Stimulated activated naive CD8-positive, alpha-beta T cell treated with anti-CD3 and anti-CD28 coated beads, Interleukin-15, Interleukin-2, amounts not matched to agents 100 ng/mL and 50 ng/mL, for 24 hours (primary cell): Measurements from ENCODE around the gene ADD1.

ENCODE experiments used
- H3K27ac Mint-ChIP-seq: one replicate; pipeline ENCODE4 v1.8.0; 2021; ENCODE audit warnings: mild to moderate bottlenecking, mixed read lengths
- H3K27me3 Mint-ChIP-seq: one replicate; pipeline ENCODE4 v1.8.0; 2021; ENCODE audit warnings: mixed read lengths
- H3K36me3 Mint-ChIP-seq: one replicate; pipeline ENCODE4 v1.8.0; 2021; ENCODE audit warnings: low read depth, mixed read lengths
- H3K4me1 Mint-ChIP-seq: one replicate; pipeline ENCODE4 v1.8.0; 2021; ENCODE audit warnings: low read depth, mixed read lengths
- H3K4me3 Mint-ChIP-seq: one replicate; pipeline ENCODE4 v1.8.0; 2021; ENCODE audit warnings: mild to moderate bottlenecking, mixed read lengths
- H3K9me3 Mint-ChIP-seq: one replicate; pipeline ENCODE4 v1.8.0; 2021; ENCODE audit warnings: mixed read lengths

The ADD1 gene, protein sequence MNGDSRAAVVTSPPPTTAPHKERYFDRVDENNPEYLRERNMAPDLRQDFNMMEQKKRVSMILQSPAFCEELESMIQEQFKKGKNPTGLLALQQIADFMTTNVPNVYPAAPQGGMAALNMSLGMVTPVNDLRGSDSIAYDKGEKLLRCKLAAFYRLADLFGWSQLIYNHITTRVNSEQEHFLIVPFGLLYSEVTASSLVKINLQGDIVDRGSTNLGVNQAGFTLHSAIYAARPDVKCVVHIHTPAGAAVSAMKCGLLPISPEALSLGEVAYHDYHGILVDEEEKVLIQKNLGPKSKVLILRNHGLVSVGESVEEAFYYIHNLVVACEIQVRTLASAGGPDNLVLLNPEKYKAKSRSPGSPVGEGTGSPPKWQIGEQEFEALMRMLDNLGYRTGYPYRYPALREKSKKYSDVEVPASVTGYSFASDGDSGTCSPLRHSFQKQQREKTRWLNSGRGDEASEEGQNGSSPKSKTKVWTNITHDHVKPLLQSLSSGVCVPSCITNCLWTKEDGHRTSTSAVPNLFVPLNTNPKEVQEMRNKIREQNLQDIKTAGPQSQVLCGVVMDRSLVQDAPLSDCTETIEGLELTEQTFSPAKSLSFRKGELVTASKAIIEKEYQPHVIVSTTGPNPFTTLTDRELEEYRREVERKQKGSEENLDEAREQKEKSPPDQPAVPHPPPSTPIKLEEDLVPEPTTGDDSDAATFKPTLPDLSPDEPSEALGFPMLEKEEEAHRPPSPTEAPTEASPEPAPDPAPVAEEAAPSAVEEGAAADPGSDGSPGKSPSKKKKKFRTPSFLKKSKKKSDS

DNA sequence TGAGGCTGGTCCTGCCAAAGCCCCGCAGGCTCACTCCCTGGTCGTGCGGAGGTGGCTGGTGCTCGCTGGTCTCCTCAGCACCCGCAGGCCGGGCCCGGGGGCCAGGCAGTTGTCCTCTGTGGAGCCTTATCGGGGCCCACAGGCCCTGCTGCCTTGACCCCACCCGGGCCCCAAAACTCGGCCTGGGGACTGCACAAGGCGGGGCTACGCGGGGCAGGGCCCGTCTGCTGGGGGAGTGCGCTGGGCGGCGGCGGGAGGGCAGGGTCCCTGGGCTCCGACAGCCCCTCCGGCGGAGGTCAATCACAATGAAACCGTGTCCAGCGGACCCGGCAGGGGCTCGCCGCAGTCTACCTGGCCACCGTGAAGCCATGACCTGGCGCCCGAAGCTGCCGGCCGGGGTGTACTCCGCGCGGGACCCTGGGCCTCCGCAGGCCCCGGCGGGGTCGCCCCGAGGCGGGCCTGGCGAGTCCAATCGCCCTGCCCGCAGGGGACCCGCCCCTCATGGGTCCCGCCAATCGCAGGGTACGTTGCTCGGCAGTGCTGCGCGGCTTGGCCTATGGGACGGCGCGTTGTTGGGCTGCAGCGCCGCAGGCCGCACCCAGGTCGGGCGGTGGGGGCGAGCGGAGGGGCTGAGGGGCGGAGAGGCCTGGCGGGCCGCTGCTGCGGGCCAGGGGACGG, at the start of gene ADD1:
ADD1 (plus strand) TSS at position 582 of the 678 bp plus-strand sequence. CDS start 32,072 bp downstream, outside the sequence.
- Mint-ChIP-seq H3K4me1 (peaks cover 71% of the 10 kb centered on the region), H3K4me3 (peak within 1 kb of the TSS; percentile 97), H3K27ac (peak within 1 kb of the TSS; percentile 90)

GRCh38 chr4:2794486-2795299, 49.0 kb upstream of the ADD1 start:
- Mint-ChIP-seq H3K4me3 (peak overlapping the region; percentile 86), H3K27me3 (no peaks in the 10 kb centered on the region), H3K4me1 (peaks cover 48% of the 10 kb centered on the region), H3K9me3 (no peaks in the 10 kb centered on the region), H3K36me3 (no peaks in the 10 kb centered on the region), H3K27ac (peak overlapping the region; percentile 49)

More for the DNA sequence above, at the start of gene ADD1:
- H3K27me3 Mint-ChIP-seq, result no peaks in the 10 kb centered on the region
- H3K9me3 Mint-ChIP-seq, result peaks cover 4% of the 10 kb centered on the region
- H3K36me3 Mint-ChIP-seq, result peaks cover 17% of the 10 kb centered on the region

DNA sequence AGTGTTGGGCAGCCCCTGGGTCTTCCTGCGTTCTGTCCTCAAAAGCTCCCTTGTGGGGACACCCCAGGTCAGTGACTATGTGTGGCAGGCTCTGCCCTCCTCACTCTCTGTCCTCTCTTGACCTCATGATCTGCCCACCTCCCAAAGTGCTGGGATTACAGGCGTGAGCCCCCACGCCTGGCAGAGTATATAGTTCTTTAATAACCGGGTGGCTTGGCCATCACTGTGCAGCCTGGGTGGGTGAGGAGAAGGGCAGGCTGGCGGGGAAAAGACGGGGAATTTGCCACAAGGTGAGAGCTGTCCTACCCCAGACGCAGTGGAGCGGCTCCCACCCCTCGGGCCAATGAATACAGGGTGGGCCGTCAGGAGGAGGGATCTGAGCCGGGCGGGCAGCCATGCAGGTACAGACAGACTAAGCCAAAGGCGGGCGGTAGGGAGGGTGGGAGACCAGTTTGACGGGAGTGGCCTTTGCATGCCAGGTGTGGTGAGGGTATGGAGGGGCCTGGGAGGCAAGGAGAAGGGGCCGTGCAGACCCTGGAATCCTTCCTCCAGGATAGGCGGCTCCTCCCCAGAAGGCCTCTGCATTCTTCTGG, 48.2 kb upstream of the ADD1 start:
- H3K9me3 Mint-ChIP-seq, result no peaks in the 10 kb centered on the region
- no peak overlapping the region for H3K27ac Mint-ChIP-seq
- H3K36me3 Mint-ChIP-seq, result no peaks in the 10 kb centered on the region
- H3K27me3 Mint-ChIP-seq, result no peaks in the 10 kb centered on the region
- H3K4me1 Mint-ChIP-seq, result peaks cover 54% of the 10 kb centered on the region
- no peak overlapping the region for H3K4me3 Mint-ChIP-seq

DNA sequence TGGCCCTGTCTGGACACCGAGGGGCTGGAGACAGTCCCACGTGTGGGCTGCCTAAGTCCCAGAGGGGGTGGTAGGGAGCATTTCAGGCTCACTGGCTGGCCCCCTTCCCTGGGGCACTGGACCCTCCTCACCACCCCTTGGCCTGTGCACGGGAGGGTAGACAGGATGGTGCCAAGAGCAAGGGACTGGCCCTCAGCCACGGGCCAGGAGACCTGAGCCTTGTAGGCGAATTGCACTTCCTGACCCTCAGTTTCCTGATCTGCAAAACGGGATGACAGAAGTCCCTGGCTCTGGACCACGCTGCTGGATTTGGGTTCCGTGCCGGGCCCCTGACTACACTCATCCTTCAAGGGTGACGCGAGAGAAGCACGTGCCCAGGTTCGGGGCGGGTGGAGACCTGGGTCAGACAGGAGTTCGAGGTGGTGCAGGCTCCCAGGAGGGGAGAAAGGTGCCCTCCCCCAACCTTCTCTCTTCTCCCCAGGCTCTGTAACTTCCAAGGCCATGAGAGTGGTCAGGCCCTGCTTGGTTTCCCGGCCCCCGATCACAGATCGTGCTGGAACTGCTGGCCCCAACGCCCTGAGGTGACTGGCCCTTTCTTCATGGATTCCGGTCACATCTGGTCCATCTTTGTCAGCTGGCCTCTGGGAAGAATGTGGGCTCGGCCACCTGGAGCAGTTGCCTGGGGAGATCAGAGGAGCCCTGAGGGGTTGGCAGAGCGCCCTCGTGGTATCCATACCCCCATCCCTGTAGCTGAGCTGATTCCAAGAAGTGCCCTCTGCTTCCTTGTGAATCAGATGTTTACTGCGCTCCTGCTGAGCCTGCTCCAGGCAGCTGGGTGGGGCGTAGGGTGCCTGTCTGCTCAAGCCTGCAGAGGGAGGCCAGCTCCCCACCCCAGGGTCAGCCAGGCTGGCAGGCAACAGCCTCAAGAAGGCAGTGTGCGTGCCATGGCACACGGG, 47.5 kb upstream of the ADD1 start:
- Mint-ChIP-seq H3K4me3 (no peak overlapping the region), H3K27me3 (no peaks in the 10 kb centered on the region), H3K4me1 (peaks cover 62% of the 10 kb centered on the region), H3K36me3 (no peaks in the 10 kb centered on the region), H3K27ac (no peak overlapping the region), H3K9me3 (no peaks in the 10 kb centered on the region)

DNA sequence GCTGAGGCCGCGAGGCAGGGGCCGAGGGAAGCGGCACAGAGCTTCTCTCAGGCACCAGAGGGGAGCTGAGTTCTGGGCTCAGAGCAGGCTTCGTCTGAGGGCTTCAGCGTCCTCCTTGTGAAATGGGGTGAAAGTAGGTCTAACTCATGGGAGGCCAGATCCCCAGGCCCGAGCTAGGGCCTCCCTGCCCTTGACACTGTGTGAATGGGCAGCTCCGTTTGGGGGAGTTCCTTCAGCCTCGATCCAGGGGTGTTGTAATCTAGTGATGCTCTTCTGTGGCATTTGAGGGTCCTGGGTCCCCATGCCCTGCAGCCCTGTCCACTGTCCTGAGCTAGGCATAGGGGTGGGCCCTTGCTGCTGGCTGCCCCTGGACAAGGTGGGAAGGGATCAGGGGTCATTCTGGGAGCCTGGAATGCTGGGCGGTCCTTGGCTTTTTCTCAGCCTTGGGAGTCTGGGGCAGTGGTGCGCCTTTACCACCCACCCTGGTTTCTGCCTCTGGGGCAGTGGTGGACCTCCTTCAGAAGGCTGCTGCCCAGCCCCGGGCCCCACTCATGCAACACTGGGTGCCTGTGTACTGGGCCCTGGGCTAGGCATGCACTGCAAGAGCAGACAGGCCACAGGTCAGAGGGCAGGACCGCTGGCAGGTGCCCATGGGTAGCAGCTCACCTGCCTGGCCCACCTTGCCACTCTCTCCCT, 46.6 kb upstream of the ADD1 start:
- H3K27me3 Mint-ChIP-seq, result no peaks in the 10 kb centered on the region
- H3K36me3 Mint-ChIP-seq, result no peaks in the 10 kb centered on the region
- H3K9me3 Mint-ChIP-seq, result no peaks in the 10 kb centered on the region
- peaks cover 68% of the 10 kb centered on the region for H3K4me1 Mint-ChIP-seq
- H3K4me3 Mint-ChIP-seq, result no peak overlapping the region
- H3K27ac Mint-ChIP-seq, result no peak overlapping the region

GRCh38 chr4:2797545-2798305, 45.9 kb upstream of the ADD1 start:
- H3K27ac Mint-ChIP-seq, result peak overlapping the region; percentile 87
- H3K4me1 Mint-ChIP-seq, result peaks cover 68% of the 10 kb centered on the region
- H3K4me3 Mint-ChIP-seq, result peak overlapping the region; percentile 81
- no peaks in the 10 kb centered on the region for H3K9me3 Mint-ChIP-seq
- H3K27me3 Mint-ChIP-seq, result no peaks in the 10 kb centered on the region
- H3K36me3 Mint-ChIP-seq, result no peaks in the 10 kb centered on the region

DNA sequence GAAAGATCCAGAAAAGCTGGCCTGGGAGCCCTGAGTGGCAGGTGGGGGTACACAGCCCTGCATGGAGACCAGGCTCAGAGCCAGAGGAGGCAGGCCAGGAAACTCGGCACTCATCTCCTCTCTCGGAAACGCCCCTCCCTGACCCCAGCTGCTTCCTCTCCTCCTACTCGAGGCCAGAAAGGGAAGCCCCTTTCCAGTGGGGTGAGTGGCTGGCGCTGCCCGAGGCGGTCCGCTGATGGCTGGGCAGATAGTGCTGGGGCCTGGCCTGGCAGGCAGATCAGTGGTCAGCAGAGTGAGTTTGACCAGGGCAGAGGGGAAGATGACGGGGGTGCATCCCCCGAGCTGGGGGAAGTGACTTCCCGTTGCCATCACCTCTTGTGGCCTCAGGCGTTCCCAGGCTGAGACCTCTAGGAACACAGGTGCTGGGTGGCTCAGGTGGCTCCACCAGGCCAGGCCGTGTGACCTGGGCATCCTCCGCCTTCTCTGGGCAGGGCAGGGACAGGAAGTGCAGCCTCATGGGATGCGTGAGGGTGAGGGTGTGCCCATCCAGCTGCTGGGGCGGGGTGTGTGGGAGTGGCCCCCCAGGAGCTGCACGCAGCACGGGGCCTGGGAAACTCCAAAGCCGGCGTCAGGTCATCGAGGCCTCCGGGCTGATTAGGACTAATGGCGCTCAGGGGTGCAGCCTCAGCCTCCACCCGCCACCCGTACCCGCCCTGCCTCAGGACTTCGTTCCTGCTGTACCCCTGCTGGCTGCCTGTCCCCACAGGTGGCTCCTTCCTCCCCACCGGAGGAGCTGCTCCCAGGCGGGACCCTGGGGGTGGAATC, 45.0 kb upstream of the ADD1 start:
- Mint-ChIP-seq H3K9me3 (no peaks in the 10 kb centered on the region), H3K4me1 (peaks cover 65% of the 10 kb centered on the region), H3K27ac (peak overlapping the region; percentile 87), H3K36me3 (no peaks in the 10 kb centered on the region), H3K4me3 (peak overlapping the region; percentile 81), H3K27me3 (no peaks in the 10 kb centered on the region)

GRCh38 chr4:2799224-2799911, 44.3 kb upstream of the ADD1 start:
- no peaks in the 10 kb centered on the region for H3K9me3 Mint-ChIP-seq
- H3K4me1 Mint-ChIP-seq, result peaks cover 58% of the 10 kb centered on the region
- no peaks in the 10 kb centered on the region for H3K27me3 Mint-ChIP-seq
- no peaks in the 10 kb centered on the region for H3K36me3 Mint-ChIP-seq
- peak overlapping the region; percentile 81 for H3K4me3 Mint-ChIP-seq
- H3K27ac Mint-ChIP-seq, result peak overlapping the region; percentile 77

DNA sequence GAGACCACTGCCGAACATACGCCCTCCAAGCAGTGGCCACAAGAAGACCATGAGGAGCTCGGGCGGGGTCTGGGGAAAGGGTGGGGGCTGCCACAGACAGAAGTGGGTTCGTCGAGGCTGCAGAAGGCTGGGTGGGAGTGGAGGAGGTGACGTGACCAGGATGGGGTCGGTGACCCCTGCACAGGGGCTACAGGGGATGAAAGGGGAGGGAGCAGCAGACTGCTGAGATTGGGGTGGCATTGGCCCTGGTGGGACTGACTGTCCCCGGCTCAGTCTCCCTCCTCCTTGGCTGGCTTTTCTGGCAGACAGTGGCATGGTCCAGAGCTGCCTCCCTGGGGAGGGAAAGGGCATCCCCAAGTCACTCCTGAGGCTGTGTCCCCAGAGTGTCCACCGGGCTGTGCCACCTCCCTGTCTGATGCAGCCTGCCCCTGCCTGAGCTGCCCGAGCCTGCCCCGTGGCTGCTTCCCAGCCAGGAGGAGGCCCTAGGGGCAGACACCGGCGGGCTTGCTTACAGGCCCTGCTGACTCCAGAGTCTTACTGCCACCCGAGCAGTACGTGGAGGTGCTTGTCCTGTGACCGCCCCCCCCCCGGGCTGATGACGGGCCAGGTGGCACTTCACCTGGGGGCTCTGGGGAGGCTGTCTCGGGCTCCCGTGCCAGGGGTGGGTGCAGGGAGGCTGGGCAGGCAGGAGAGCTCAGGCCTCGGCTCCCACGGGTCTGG, 43.5 kb upstream of the ADD1 start:
- Mint-ChIP-seq H3K4me1 (peaks cover 50% of the 10 kb centered on the region), H3K4me3 (peak overlapping the region; percentile 63), H3K36me3 (no peaks in the 10 kb centered on the region), H3K27ac (peak overlapping the region; percentile 76), H3K27me3 (no peaks in the 10 kb centered on the region), H3K9me3 (no peaks in the 10 kb centered on the region)

- Mint-ChIP-seq H3K4me3 (peak overlapping the region; percentile 59), H3K36me3 (no peaks in the 10 kb centered on the region), H3K9me3 (no peaks in the 10 kb centered on the region), H3K4me1 (peaks cover 50% of the 10 kb centered on the region), H3K27ac (peak overlapping the region; percentile 71), H3K27me3 (no peaks in the 10 kb centered on the region)
Measured at GRCh38 chr4:2800691-2801596, 42.7 kb upstream of the ADD1 start.
